ENCODE results near the gene AUTS2. TPM values are rescaled to one million over a fixed set of nuclear protein-coding genes. Genes with fewer than 3 reads are reported as not detected.

AUTS2 gene
- total and polyA plus RNA-seq, 2 experiments from 2014 or later, result 32.0 to 91.0 TPM

- Mint-ChIP-seq H3K27me3 (ENCODE audit: insufficient read depth, low read depth, poor library complexity) (peaks cover 6% of the 10 kb centered on the region), H3K4me1 (peaks cover 24% of the 10 kb centered on the region), H3K9me3 (no peaks in the 10 kb centered on the region), H3K36me3 (ENCODE audit: low read depth) (peaks cover 5% of the 10 kb centered on the region), H3K27ac (peak overlapping the region; percentile 12; the same call in 1 of the 2 replicates), H3K4me3 (no peak overlapping the region)
- H3K79me2 ChIP-seq (replicated peaks; ENCODE audit: insufficient read depth), result peaks cover 100% of the 10 kb centered on the region
- H2AFZ ChIP-seq, result no peak overlapping the region
- TF ChIP-seq CTCF (conservative IDR thresholded peaks at IDR 0.05; ENCODE audit: low read depth in 2 of 2) (no peak), STAT1 (IDR thresholded peaks at IDR 0.05; ENCODE audit: unreplicated experiment) (no peak), NANOG (IDR thresholded peaks at IDR 0.05; ENCODE audit: borderline replicate concordance) (no peak), JUNB (IDR thresholded peaks at IDR 0.05; ENCODE audit: unreplicated experiment) (no peak), POLR2AphosphoS5 (IDR thresholded peaks at IDR 0.05; ENCODE audit: low read depth) (no peak), ZNF331 (CRISPR knock-in tag; IDR thresholded peaks at IDR 0.05; ENCODE audit: low read depth) (no peak), EZH2phosphoT487 (IDR thresholded peaks at IDR 0.05; ENCODE audit: unreplicated experiment) (no peak), CREB1 (CRISPR knock-in tag; IDR thresholded peaks at IDR 0.05; ENCODE audit: low read depth) (no peak), ZNF462 (CRISPR knock-in tag; IDR thresholded peaks at IDR 0.05) (no peak), ZNF114 (CRISPR knock-in tag; IDR thresholded peaks at IDR 0.05) (no peak)
- peak overlapping the region; percentile 72; the same call in 1 of the 2 replicates for H3K27ac ChIP-seq (ENCODE audit: low read depth)
- H3F3A ChIP-seq (replicated peaks; ENCODE audit: low read depth), result no peaks in the 10 kb centered on the region
- H3K4me1 ChIP-seq (ENCODE audit: insufficient read depth), result peaks cover 33% of the 10 kb centered on the region
- no peaks in the 10 kb centered on the region for H3K27me3 ChIP-seq (ENCODE audit: insufficient read depth)
- peaks cover 47% of the 10 kb centered on the region for H4K20me1 ChIP-seq (replicated peaks; ENCODE audit: insufficient read depth)
- DNase-seq (ENCODE audit: low spot score) (no peak), ATAC-seq (no peak; the same call in 2 of the 3 replicates)
- no peak overlapping the region for H3K4me3 ChIP-seq
- H3K4me2 ChIP-seq, result no peak overlapping the region
- no peaks in the 10 kb centered on the region for H3K36me3 ChIP-seq (ENCODE audit: insufficient read depth)
- H3K9me2 ChIP-seq (ENCODE audit: insufficient read depth), result no peaks in the 10 kb centered on the region
Observed at GRCh38 chr7:70751895-70752294, 1153.6 kb downstream of the AUTS2 start.

Data from GM23338 (cell line).